ENCODE measurements around the gene GCNT2. TPM values are rescaled to one million over a fixed set of nuclear protein-coding genes. Genes with fewer than 3 reads are reported as not detected.

The GCNT2 gene
- total RNA-seq, 1 experiment from 2014 or later, result 0.63 TPM

DNA sequence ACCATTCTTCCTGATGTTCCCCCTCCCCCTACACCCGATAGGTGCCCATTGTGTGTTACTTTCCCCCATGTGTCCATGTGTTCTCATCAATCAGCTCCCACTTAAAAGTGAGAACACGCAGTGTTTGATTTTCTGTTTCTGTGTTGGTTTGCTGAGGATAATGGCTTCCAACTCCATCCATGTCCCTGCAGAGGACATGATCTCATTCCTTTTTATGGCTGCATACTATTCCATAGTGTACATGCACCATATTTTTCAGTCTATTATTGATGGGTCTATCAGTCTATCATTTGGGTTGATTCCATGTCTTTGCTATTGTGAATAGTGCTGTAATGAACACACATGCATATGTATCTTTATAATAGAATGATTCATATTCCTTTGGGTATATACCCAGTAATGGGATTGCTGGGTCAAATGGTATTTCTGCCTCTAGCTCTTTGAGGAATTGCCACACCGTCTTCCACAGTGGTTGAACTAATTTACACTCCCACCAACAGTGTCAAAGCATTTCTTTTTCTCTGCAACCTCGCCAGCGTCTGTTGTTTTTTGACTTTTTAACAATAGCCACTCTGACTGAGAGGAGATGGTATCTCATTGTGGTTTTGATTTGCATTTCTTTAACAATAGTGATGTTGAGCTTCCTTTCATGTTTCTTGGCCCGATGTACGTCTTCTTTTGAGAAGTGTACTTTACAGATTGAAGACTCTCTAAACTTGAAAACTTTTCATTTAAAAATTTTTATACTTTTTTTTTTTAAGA lies 41.0 kb upstream of the GCNT2 start:
- CTCF ChIA-PET, result interaction anchor here (0.6 to 3.2 kb wide), 14 partner anchors 9 to 912 kb away, joined by 3 to 41 read pairs (median 4); no protein-coding TSS in a partner anchor
- no peak overlapping the region for H3K27ac Mint-ChIP-seq (ENCODE audit: low read depth, unreplicated experiment)
- TF ChIP-seq, protein P1, sequence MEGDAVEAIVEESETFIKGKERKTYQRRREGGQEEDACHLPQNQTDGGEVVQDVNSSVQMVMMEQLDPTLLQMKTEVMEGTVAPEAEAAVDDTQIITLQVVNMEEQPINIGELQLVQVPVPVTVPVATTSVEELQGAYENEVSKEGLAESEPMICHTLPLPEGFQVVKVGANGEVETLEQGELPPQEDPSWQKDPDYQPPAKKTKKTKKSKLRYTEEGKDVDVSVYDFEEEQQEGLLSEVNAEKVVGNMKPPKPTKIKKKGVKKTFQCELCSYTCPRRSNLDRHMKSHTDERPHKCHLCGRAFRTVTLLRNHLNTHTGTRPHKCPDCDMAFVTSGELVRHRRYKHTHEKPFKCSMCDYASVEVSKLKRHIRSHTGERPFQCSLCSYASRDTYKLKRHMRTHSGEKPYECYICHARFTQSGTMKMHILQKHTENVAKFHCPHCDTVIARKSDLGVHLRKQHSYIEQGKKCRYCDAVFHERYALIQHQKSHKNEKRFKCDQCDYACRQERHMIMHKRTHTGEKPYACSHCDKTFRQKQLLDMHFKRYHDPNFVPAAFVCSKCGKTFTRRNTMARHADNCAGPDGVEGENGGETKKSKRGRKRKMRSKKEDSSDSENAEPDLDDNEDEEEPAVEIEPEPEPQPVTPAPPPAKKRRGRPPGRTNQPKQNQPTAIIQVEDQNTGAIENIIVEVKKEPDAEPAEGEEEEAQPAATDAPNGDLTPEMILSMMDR (IDR thresholded peaks at IDR 0.05; ENCODE audit: unreplicated experiment), result no peak
- intact Hi-C loops (cut with micrococcal nuclease), result no loop called here
- H3K36me3 Mint-ChIP-seq (ENCODE audit: insufficient read depth, unreplicated experiment), result no peaks in the 10 kb centered on the region
- DNase-seq (ENCODE audit: unreplicated experiment), result peak; percentile 35
- H3K27me3 Mint-ChIP-seq (ENCODE audit: insufficient read depth, unreplicated experiment), result no peaks in the 10 kb centered on the region
- peaks cover 21% of the 10 kb centered on the region for H3K4me1 Mint-ChIP-seq (ENCODE audit: insufficient read depth, unreplicated experiment)
- no peaks in the 10 kb centered on the region for H3K9me3 Mint-ChIP-seq (ENCODE audit: unreplicated experiment)
- H3K4me3 Mint-ChIP-seq (ENCODE audit: unreplicated experiment), result no peak overlapping the region
- BruUV-seq (replicated peaks), result no TSS peak
- POLR2A ChIA-PET, result interaction anchor here (0.9 to 2.6 kb wide), 4 partner anchors 225 to 267 kb away, joined by 3 to 7 read pairs (median 3); partner anchors contain the start of gene TMEM14C

DNA sequence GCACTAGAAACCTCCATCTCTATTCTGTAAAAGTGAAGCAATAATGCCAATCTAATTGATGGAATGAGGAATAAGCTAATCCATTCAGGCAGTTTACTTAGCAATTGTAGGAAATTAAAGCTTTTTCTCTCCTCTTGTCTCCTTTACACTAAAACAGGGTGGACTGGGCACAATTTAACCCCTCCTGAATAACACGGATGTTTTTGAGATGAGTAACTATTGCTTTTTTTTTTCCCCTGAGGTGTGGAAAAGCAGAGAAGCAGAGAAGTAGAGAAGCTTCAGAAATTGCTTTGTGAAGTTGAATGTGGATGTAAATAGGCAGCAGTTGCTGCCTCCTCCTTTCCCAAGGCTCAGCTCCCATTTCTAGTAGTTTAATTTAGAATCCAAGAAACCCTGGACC lies 40.0 kb upstream of the GCNT2 start:
- Mint-ChIP-seq H3K4me3 (ENCODE audit: unreplicated experiment) (peak overlapping the region; percentile 31), H3K4me1 (ENCODE audit: insufficient read depth, unreplicated experiment) (peaks cover 21% of the 10 kb centered on the region), H3K27me3 (ENCODE audit: insufficient read depth, unreplicated experiment) (no peaks in the 10 kb centered on the region), H3K27ac (ENCODE audit: low read depth, unreplicated experiment) (peak overlapping the region; percentile 66), H3K36me3 (ENCODE audit: insufficient read depth, unreplicated experiment) (no peaks in the 10 kb centered on the region), H3K9me3 (ENCODE audit: unreplicated experiment) (no peaks in the 10 kb centered on the region)
- DNase-seq (ENCODE audit: unreplicated experiment), result no peak
- no TSS peak for BruUV-seq (replicated peaks)
- TF ChIP-seq, protein P1 (IDR thresholded peaks at IDR 0.05; ENCODE audit: unreplicated experiment), result no peak
- ChIA-PET CTCF (interaction anchor here (0.6 to 2.7 kb wide), 9 partner anchors 29 to 911 kb away, joined by 3 to 18 read pairs (median 3); no protein-coding TSS in a partner anchor), POLR2A (interaction anchor here (0.7 to 2.6 kb wide), 5 partner anchors 224 to 615 kb away, joined by 3 to 7 read pairs (median 3); partner anchors contain the start of gene TMEM14C)
- intact Hi-C loops (cut with micrococcal nuclease), result no loop called here

DNA sequence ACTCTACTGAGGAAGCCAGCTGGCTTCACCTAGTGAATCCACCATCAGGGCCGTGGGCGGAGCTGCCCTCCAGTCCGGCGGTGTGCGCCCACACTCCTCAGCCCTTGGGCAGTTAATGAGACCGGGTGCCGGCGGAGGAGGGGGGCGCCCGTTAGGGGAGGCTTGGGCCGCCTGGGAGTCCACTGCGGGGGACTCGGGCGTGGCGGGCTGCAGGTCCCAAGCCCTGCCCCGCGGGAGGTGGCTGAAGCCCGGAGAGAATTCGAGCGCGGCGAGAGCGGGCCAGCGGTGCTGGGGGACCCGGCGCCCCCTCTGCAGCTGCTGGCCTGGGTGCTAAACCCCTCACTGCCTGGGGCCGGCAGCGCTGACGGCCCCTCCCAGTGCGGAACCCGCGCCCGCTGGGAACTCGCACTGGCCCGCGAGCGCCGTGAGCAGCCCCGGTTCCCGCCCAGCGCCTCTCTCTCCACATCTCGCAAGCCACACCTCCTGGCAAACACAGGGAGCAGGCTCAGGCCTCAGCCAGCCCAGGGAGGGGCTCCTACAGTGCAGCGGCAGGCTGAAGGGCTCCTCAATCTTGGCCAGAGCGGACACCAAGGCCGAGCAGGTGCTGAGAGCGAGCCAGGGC lies 38.4 kb upstream of the GCNT2 start:
- H3K4me3 Mint-ChIP-seq (ENCODE audit: unreplicated experiment), result no peak overlapping the region
- peaks cover 21% of the 10 kb centered on the region for H3K4me1 Mint-ChIP-seq (ENCODE audit: insufficient read depth, unreplicated experiment)
- DNase-seq (ENCODE audit: unreplicated experiment), result no peak
- ChIA-PET POLR2A (interaction anchor here (0.9 to 2.6 kb wide), 2 partner anchors 212 to 240 kb away, joined by 3 to 7 read pairs; partner anchors contain the start of genes C6orf52, PAK1IP1 and TMEM14C), CTCF (interaction anchor here (0.6 to 2.7 kb wide), 4 partner anchors 17 to 587 kb away, joined by 3 to 18 read pairs (median 4); no protein-coding TSS in a partner anchor)
- no peaks in the 10 kb centered on the region for H3K27me3 Mint-ChIP-seq (ENCODE audit: insufficient read depth, unreplicated experiment)
- no peaks in the 10 kb centered on the region for H3K36me3 Mint-ChIP-seq (ENCODE audit: insufficient read depth, unreplicated experiment)
- H3K9me3 Mint-ChIP-seq (ENCODE audit: unreplicated experiment), result no peaks in the 10 kb centered on the region
- TF ChIP-seq, protein P1 (IDR thresholded peaks at IDR 0.05; ENCODE audit: unreplicated experiment), result no peak
- BruUV-seq (replicated peaks), result no TSS peak
- intact Hi-C loops (cut with micrococcal nuclease), result no loop called here
- H3K27ac Mint-ChIP-seq (ENCODE audit: low read depth, unreplicated experiment), result no peak overlapping the region

DNA sequence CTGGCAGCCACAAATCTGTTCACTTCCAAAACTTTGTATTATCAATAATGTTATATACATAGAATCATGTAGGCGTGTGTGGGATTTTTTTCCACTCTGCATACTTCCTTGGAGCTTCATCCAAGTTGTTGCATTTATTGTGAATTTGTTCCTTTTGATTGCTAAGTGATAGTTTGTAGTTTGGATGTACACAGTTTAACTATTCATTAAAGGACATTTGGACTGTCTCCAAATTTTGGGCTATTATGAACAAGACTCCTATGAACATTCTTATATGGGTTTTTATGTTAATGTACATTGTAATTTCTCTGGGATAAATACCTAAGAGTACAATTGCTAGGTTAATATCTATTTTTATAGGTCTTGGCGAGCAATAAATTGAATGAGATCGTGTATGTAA lies 36.2 kb upstream of the GCNT2 start:
- Mint-ChIP-seq H3K36me3 (ENCODE audit: insufficient read depth, unreplicated experiment) (peaks cover 4% of the 10 kb centered on the region), H3K9me3 (ENCODE audit: unreplicated experiment) (no peaks in the 10 kb centered on the region), H3K4me1 (ENCODE audit: insufficient read depth, unreplicated experiment) (peaks cover 19% of the 10 kb centered on the region), H3K4me3 (ENCODE audit: unreplicated experiment) (no peak overlapping the region), H3K27ac (ENCODE audit: low read depth, unreplicated experiment) (no peak overlapping the region), H3K27me3 (ENCODE audit: insufficient read depth, unreplicated experiment) (no peaks in the 10 kb centered on the region)
- TF ChIP-seq, protein P1 (IDR thresholded peaks at IDR 0.05; ENCODE audit: unreplicated experiment), result no peak
- CTCF ChIA-PET, result interaction anchor here (1.4 kb wide), 1 partner anchor 25 kb away, joined by 3 read pairs; no protein-coding TSS in a partner anchor
- no TSS peak for BruUV-seq (replicated peaks)
- POLR2A ChIA-PET, result interaction anchor here (0.6 kb wide), 1 partner anchor 278 kb away, joined by 4 read pairs; no protein-coding TSS in a partner anchor
- intact Hi-C loops (cut with micrococcal nuclease), result no loop called here
- DNase-seq (ENCODE audit: unreplicated experiment), result no peak

Data from MCF 10A (cell line).